ENCODE data around the gene GGCT. TPM values are rescaled to one million over a fixed set of nuclear protein-coding genes. Genes with fewer than 3 reads are reported as not detected.

The GGCT gene
- total RNA-seq, 2 experiments from 2014 or later = 34.2 to 37.7 TPM

GRCh38 chr7:30472784-30473775 lies 31.5 kb downstream of the GGCT start:
- no peaks in the 10 kb centered on the region for H3K9me3 Mint-ChIP-seq
- CTCF ChIA-PET = no interaction called here
- H3K4me3 Mint-ChIP-seq = no peak overlapping the region
- POLR2A ChIA-PET = interaction anchor here (1.0 to 1.9 kb wide), 2 partner anchors 18 to 30 kb away, joined by 3 to 5 read pairs; no protein-coding TSS in a partner anchor
- peaks cover 41% of the 10 kb centered on the region for H3K36me3 Mint-ChIP-seq (ENCODE audit: low read depth)
- no peak overlapping the region for H3K27ac Mint-ChIP-seq
- DNase-seq = no peak
- H3K4me1 Mint-ChIP-seq = peaks cover 86% of the 10 kb centered on the region
- H3K27me3 Mint-ChIP-seq = no peaks in the 10 kb centered on the region

- DNase-seq = peak; percentile 37
- Mint-ChIP-seq H3K9me3 (no peaks in the 10 kb centered on the region), H3K4me1 (peaks cover 84% of the 10 kb centered on the region), H3K27ac (peak overlapping the region; percentile 41), H3K36me3 (ENCODE audit: low read depth) (peaks cover 41% of the 10 kb centered on the region), H3K27me3 (no peaks in the 10 kb centered on the region), H3K4me3 (no peak overlapping the region)
- ChIA-PET POLR2A (interaction anchor here (1.9 kb wide), 1 partner anchor 18 kb away, joined by 5 read pairs; no protein-coding TSS in a partner anchor), CTCF (interaction anchor here (1.0 kb wide), 1 partner anchor 75 kb away, joined by 3 read pairs; no protein-coding TSS in a partner anchor)
Measured at GRCh38 chr7:30472081-30472783, 32.4 kb downstream of the GGCT start.

- POLR2A ChIA-PET = interaction anchor here (1.1 kb wide), 1 partner anchor 34 kb away, joined by 3 read pairs; the partner anchor contains the start of gene GGCT
- H3K27me3 Mint-ChIP-seq = no peaks in the 10 kb centered on the region
- CTCF ChIA-PET = interaction anchor here (1.0 kb wide), 1 partner anchor 76 kb away, joined by 3 read pairs; no protein-coding TSS in a partner anchor
- peak overlapping the region; percentile 50 for H3K27ac Mint-ChIP-seq
- no peak overlapping the region for H3K4me3 Mint-ChIP-seq
- H3K4me1 Mint-ChIP-seq = peaks cover 74% of the 10 kb centered on the region
- DNase-seq = peak; percentile 16
- no peaks in the 10 kb centered on the region for H3K9me3 Mint-ChIP-seq
- H3K36me3 Mint-ChIP-seq (ENCODE audit: low read depth) = peaks cover 37% of the 10 kb centered on the region
Measured at GRCh38 chr7:30471205-30471604, 33.4 kb downstream of the GGCT start.

GRCh38 chr7:30470771-30471170 lies 33.9 kb downstream of the GGCT start:
- Mint-ChIP-seq H3K9me3 (no peaks in the 10 kb centered on the region), H3K36me3 (ENCODE audit: low read depth) (peaks cover 37% of the 10 kb centered on the region), H3K4me1 (peaks cover 72% of the 10 kb centered on the region), H3K27me3 (no peaks in the 10 kb centered on the region), H3K27ac (peak overlapping the region; percentile 50), H3K4me3 (no peak overlapping the region)
- POLR2A ChIA-PET = interaction anchor here (1.1 kb wide), 1 partner anchor 34 kb away, joined by 3 read pairs; the partner anchor contains the start of gene GGCT
- CTCF ChIA-PET = no interaction called here
- peak; percentile 14 for DNase-seq

GRCh38 chr7:30470163-30470770 lies 34.4 kb downstream of the GGCT start:
- no peaks in the 10 kb centered on the region for H3K9me3 Mint-ChIP-seq
- peaks cover 35% of the 10 kb centered on the region for H3K36me3 Mint-ChIP-seq (ENCODE audit: low read depth)
- H3K4me3 Mint-ChIP-seq = no peak overlapping the region
- H3K4me1 Mint-ChIP-seq = peaks cover 71% of the 10 kb centered on the region
- ChIA-PET POLR2A (interaction anchor here (1.1 to 3.2 kb wide), 2 partner anchors 8 to 35 kb away, joined by 3 to 12 read pairs; partner anchors contain the start of genes GGCT and NOD1), CTCF (interaction anchor here (1.7 kb wide), 1 partner anchor 8 kb away, joined by 6 read pairs; the partner anchor contains the start of gene NOD1)
- no peak overlapping the region for H3K27ac Mint-ChIP-seq
- DNase-seq = no peak
- H3K27me3 Mint-ChIP-seq = no peaks in the 10 kb centered on the region

- ChIA-PET CTCF (interaction anchor here (0.8 to 1.7 kb wide), 2 partner anchors 9 to 880 kb away, joined by 3 to 6 read pairs; partner anchors contain the start of gene NOD1), POLR2A (interaction anchor here (3.2 kb wide), 1 partner anchor 9 kb away, joined by 12 read pairs; the partner anchor contains the start of gene NOD1)
- Mint-ChIP-seq H3K4me3 (no peak overlapping the region), H3K9me3 (no peaks in the 10 kb centered on the region), H3K27me3 (no peaks in the 10 kb centered on the region), H3K36me3 (ENCODE audit: low read depth) (peaks cover 27% of the 10 kb centered on the region), H3K4me1 (peaks cover 73% of the 10 kb centered on the region), H3K27ac (no peak overlapping the region)
- peak; percentile 9 for DNase-seq
Measured at GRCh38 chr7:30469303-30469702, 35.3 kb downstream of the GGCT start.

- H3K4me1 Mint-ChIP-seq = peaks cover 69% of the 10 kb centered on the region
- POLR2A ChIA-PET = interaction anchor here (3.2 kb wide), 1 partner anchor 9 kb away, joined by 12 read pairs; the partner anchor contains the start of gene NOD1
- CTCF ChIA-PET = interaction anchor here (0.8 to 1.7 kb wide), 2 partner anchors 9 to 880 kb away, joined by 3 to 6 read pairs; partner anchors contain the start of gene NOD1
Measured at GRCh38 chr7:30468791-30469190, 35.8 kb downstream of the GGCT start.

GRCh38 chr7:30468041-30468440 lies 36.6 kb downstream of the GGCT start:
- no peaks in the 10 kb centered on the region for H3K27me3 Mint-ChIP-seq
- DNase-seq = no peak
- no peak overlapping the region for H3K4me3 Mint-ChIP-seq
- H3K27ac Mint-ChIP-seq = no peak overlapping the region
- H3K4me1 Mint-ChIP-seq = peaks cover 61% of the 10 kb centered on the region
- no peaks in the 10 kb centered on the region for H3K9me3 Mint-ChIP-seq
- ChIA-PET CTCF (no interaction called here), POLR2A (interaction anchor here (3.2 kb wide), 1 partner anchor 10 kb away, joined by 12 read pairs; the partner anchor contains the start of gene NOD1)
- peaks cover 22% of the 10 kb centered on the region for H3K36me3 Mint-ChIP-seq (ENCODE audit: low read depth)

More at GRCh38 chr7:30468791-30469190, 35.8 kb downstream of the GGCT start:
- H3K27ac Mint-ChIP-seq = no peak overlapping the region
- peaks cover 24% of the 10 kb centered on the region for H3K36me3 Mint-ChIP-seq (ENCODE audit: low read depth)
- H3K9me3 Mint-ChIP-seq = no peaks in the 10 kb centered on the region
- H3K4me3 Mint-ChIP-seq = no peak overlapping the region
- H3K27me3 Mint-ChIP-seq = no peaks in the 10 kb centered on the region
- peak; percentile 1 for DNase-seq

- H3K4me1 Mint-ChIP-seq = peaks cover 53% of the 10 kb centered on the region
- DNase-seq = no peak
- peaks cover 15% of the 10 kb centered on the region for H3K36me3 Mint-ChIP-seq (ENCODE audit: low read depth)
- POLR2A ChIA-PET = interaction anchor here (3.2 kb wide), 1 partner anchor 11 kb away, joined by 12 read pairs; the partner anchor contains the start of gene NOD1
- no peaks in the 10 kb centered on the region for H3K9me3 Mint-ChIP-seq
- H3K27me3 Mint-ChIP-seq = no peaks in the 10 kb centered on the region
- no peak overlapping the region for H3K4me3 Mint-ChIP-seq
- H3K27ac Mint-ChIP-seq = no peak overlapping the region
- CTCF ChIA-PET = no interaction called here
Measured at GRCh38 chr7:30467271-30467670, 37.4 kb downstream of the GGCT start.

GRCh38 chr7:30466266-30466665 lies 38.4 kb downstream of the GGCT start:
- Mint-ChIP-seq H3K36me3 (ENCODE audit: low read depth) (peaks cover 13% of the 10 kb centered on the region), H3K4me3 (no peak overlapping the region), H3K27me3 (no peaks in the 10 kb centered on the region), H3K4me1 (peaks cover 43% of the 10 kb centered on the region), H3K9me3 (no peaks in the 10 kb centered on the region), H3K27ac (no peak overlapping the region)
- ChIA-PET POLR2A (interaction anchor here (0.9 kb wide), 1 partner anchor 103 kb away, joined by 4 read pairs; no protein-coding TSS in a partner anchor), CTCF (no interaction called here)
- DNase-seq = no peak

GRCh38 chr7:30465811-30466180 lies 38.8 kb downstream of the GGCT start:
- CTCF ChIA-PET = interaction anchor here (0.8 to 1.3 kb wide), 2 partner anchors 9 to 98 kb away, joined by 3 read pairs; no protein-coding TSS in a partner anchor
- POLR2A ChIA-PET = interaction anchor here (0.9 kb wide), 1 partner anchor 103 kb away, joined by 4 read pairs; no protein-coding TSS in a partner anchor
- DNase-seq = no peak
- Mint-ChIP-seq H3K4me3 (no peak overlapping the region), H3K9me3 (no peaks in the 10 kb centered on the region), H3K27me3 (no peaks in the 10 kb centered on the region), H3K36me3 (ENCODE audit: low read depth) (peaks cover 13% of the 10 kb centered on the region), H3K27ac (no peak overlapping the region), H3K4me1 (peaks cover 39% of the 10 kb centered on the region)
